GM21447 (cell line): ENCODE data around the gene HEXIM2.
A peak's percentile ranks its signal among the peaks of the same experiment; 100 is the strongest.
"Not testable (repeated sequence)": the region's sequence is repeated elsewhere in the genome, so short reads cannot be mapped to it uniquely, and the experiment has no call there.

Experiments used
- ATAC-seq: cut with Tn5 transposase; IDR thresholded peaks from one replicate; pipeline ENCODE4 v1.9.1; 2021; ENCODE audit not compliant: unreplicated experiment

HEXIM2 gene, protein sequence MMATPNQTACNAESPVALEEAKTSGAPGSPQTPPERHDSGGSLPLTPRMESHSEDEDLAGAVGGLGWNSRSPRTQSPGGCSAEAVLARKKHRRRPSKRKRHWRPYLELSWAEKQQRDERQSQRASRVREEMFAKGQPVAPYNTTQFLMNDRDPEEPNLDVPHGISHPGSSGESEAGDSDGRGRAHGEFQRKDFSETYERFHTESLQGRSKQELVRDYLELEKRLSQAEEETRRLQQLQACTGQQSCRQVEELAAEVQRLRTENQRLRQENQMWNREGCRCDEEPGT

GRCh38 chr17:45161288-45162024 lies at the start of gene HEXIM2:
TSS of gene HEXIM2 (plus strand) at chr17:45161875. CDS start at chr17:45162794, 919 bp downstream.
- peak; percentile 93 for ATAC-seq

DNA sequence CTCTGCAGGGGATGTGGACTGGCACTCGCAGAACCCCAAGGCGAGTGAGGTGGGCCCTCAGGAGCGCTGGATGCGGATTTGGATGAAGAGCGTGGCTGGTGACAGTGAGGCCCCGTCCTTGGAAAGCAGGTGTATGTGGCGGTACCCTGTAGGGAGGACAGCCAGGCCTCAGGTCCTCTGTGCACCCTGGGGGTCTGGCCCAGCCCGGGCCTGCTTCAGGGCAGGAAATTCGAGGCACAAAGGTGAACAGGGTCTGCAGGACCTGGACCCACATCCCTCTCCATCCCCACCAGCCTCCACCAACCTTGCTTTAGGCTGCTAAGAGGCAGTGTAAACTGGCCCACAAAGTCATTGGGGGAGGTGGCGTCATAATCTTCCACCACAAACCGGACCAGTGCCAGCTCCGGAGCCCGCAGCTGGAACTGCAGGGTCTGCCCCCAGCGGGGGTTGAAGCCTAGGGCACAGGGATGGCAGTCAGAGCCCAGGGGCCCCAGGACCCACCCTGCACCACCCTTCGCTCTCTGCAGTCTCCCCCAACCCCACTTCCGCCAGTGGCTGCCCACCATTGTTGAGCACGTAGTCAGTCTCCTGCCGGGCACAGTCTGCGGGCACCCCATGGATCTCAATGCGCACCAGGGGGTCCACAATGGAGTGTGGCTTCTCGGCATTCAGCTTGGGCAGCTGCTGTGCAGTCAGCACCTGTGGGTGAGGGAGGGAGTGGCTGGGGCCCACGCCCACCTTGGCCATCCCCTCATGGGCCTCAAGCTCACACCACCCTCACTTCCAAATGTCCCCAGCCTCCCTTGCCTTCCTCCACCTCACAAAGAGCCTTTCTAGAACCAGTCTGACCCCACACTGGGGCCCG lies 48.9 kb upstream of the HEXIM2 start:
- ATAC-seq, result no peak

DNA sequence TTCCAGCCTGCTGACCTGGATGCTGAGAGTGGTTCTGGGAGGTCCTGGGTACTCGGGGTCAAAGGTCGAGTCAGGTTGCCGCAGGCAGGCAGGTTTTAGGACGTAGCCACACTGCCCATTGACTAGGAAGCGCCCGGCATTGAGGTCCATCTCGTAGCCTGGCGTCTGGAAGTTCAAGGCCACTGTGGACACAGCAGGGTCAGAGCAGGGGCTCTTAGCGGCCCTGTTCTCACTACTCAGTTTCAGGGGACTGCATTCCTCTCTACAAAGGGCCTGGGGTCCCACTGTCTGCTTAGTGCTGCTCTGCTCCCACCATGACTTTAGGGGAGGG lies 48.3 kb upstream of the HEXIM2 start:
- no peak for ATAC-seq

GRCh38 chr17:45114117-45114932 lies 47.4 kb upstream of the HEXIM2 start:
- ATAC-seq, result no peak

- ATAC-seq, result no peak
Measured at GRCh38 chr17:45115015-45115625, 46.6 kb upstream of the HEXIM2 start.

- no peak for ATAC-seq
Measured at GRCh38 chr17:45115871-45116270, 45.8 kb upstream of the HEXIM2 start.

GRCh38 chr17:45116434-45117016 lies 45.1 kb upstream of the HEXIM2 start:
- ATAC-seq, result no peak

DNA sequence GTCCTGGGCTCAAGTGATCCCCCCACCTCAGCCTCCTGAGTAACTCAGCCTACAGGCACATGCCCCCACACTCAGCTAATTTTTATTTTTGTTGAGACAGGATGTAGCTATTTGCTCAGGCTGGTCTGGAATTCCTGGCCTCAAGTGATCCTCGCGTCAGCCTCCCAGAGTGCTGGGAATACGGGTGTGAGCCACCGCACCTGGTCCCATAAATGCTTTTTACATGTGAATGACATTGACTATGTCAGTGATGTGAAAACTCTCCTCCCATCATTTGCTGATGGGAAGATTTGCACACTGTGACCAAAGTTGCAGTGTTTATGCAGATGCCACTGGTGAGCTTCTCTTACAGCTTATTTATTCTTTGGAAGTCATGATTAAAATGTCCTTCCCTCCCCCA lies 44.3 kb upstream of the HEXIM2 start:
- ATAC-seq, result no peak

GRCh38 chr17:45117848-45118646 lies 43.6 kb upstream of the HEXIM2 start:
- no peak for ATAC-seq

GRCh38 chr17:45118691-45119090 lies 43.0 kb upstream of the HEXIM2 start:
- ATAC-seq, result no peak

- ATAC-seq, result no peak
Measured at GRCh38 chr17:45119964-45120363, 41.7 kb upstream of the HEXIM2 start.

GRCh38 chr17:45120558-45120957 lies 41.1 kb upstream of the HEXIM2 start:
- ATAC-seq, result no peak

DNA sequence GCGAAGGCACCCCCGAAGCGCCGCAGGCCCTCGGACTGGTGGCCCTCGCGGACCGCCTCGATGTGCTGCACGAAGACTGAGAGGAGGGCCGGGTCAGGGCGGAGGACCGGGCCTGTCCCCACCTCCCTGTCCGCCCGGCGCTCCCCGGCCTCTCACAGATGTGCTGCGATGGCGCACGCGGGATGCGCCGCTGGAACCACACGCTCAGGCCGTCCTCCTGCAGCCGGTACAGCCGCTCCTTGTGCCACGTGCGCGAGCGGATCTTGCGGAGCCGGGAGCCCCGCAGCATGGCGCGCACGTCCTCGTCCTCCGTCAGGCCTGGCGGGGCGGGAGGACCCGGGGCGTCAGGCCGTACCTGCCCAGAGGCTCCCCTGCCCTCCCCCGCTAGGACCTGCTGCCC lies 40.6 kb upstream of the HEXIM2 start:
- no peak for ATAC-seq

GRCh38 chr17:45123076-45123770 lies 38.5 kb upstream of the HEXIM2 start:
- no peak for ATAC-seq

DNA sequence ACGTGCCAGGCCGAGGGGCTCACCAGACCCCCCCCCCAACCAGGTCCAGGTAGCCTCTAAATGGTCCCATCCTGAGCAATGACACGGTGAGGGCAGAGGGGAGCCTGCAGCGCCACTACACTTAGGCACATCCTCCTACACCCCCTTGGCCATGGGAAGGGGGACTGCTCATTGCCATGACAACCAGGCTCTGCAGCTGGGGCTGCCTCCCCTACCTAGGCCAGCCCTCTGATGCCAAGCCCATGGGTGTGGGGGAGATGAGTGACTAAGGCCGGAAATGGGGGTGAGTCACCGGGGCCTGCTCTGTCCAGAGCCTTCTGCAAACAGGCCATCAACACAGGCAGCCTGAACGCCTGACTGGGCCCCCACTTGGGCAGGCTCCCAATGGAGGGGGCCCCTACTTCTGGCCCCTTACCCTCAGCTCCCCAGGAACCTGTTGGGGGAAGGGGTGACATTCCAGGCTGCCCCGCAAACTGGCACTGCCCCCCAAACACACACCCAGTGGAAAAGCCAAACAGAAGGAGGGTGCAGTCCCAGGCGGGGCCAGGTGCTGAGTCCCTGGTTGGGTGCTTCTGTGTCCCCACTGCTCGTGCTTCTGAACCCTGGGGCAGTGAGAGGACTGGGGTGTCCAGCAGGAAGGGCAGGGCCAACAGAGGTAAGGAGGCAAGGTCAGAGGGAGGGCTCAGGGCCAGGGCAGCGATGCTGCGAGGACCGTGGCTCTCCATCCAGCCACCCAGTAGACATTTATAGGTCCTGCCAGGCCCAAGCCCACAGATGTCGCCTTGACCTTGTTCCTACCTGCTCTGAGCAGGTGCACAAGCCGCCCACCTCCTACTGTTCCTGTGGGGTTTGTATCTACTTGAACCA lies 37.5 kb upstream of the HEXIM2 start:
- no peak for ATAC-seq

DNA sequence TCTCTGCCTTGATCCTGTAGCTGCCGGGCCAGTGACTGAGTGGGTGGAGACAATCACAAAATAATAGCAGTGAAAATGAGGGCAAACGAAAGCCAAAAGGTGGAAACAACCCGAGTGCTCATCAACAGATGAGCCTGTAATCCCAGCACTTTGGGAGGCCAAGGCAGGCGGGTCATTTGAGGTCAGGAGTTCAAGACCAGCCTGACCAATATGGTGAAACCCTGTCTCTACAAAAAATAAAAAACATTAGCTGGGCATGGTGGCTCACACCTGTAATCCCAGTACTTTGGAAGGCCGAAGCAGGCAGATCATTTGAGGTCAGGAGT lies 36.9 kb upstream of the HEXIM2 start:
- not testable (repeated sequence) for ATAC-seq

- no peak for ATAC-seq
Measured at GRCh38 chr17:45125509-45125908, 36.2 kb upstream of the HEXIM2 start.

DNA sequence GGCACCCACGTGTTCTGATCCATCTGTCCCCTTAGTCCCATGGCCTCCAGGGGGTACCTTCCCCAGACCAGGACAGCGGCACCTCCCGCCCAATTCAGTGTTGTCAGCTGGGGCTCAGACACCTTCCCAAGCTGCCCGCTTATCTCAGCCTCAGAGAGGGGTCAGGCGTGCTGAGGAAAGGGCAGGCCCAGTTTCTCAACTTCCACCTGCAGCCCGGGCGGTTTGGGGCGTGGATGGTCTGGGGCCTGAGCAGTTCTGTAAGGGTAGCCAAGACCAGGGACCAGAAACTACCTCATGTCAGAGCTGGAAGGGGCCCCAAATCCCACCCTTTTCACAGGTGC lies 34.5 kb upstream of the HEXIM2 start:
- ATAC-seq, result no peak
